NCI-H1048 (cell line): ENCODE results near the gene CACNA1C.
"Not testable (repeated sequence)": the region's sequence is repeated elsewhere in the genome, so short reads cannot be mapped to it uniquely, and the experiment has no call there.

ENCODE experiments used
- DNase-seq: peaks from one replicate; lab custom pipeline; 2025; lab: John Stamatoyannopoulos, UW

CACNA1C gene

DNA sequence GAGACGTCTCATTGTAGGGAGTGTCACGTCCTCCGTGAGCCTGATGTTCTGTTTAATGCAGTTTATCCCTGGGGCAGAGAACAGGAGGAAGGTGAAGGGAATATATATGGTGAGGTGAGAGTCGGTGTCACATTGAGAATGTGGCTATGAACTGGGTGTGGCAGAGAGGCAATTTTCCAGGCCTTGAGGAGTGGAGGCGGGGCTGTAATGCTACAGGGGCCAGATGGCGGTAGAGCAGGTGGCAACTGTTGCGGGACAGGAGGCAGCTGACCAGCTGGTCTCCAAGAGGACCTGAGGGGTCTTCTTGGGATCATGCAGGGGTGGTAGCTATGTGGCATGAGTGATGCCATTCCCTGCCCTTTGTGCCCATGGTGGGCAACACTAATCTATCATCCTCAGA lies 59.6 kb downstream of the CACNA1C start:
- no peak for DNase-seq

DNA sequence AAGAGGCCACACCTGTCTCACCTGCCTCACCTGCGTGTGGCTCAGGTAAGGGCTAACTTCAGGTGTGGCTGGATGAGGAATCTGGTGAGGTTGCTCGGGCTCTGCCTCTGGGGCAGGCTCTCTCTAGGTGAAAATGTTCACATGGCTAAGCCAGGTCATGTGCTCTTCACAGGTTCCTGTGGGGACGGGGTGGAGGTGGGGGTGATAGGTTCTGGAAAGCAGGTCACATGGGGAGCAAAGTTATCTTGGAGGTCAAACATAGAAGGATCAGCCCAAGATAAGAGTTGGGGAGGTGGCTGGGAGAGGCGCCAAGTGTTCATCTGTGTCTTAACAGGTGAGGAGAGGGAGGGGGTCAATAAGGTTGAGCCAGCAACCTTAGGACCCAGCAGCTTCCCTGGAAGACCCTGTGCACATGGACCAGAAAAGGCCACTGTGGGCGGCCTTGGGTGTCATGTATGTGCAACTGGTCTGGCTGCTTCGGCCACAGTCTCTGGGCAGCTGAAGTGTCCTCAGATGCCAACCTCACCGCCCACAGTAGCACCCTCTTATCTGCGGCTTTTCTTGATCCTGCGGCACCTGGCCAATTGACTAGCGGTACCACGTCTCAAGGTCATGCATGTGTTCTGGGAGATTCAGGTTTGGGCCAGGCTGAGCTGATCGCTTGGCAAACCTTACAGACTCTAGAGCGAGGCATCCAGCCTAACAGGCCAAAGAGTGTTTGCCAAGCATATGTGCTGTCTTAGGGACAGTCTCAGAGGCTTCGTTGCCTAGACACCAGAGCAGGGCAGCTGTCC lies 60.5 kb downstream of the CACNA1C start:
- no peak for DNase-seq

DNA sequence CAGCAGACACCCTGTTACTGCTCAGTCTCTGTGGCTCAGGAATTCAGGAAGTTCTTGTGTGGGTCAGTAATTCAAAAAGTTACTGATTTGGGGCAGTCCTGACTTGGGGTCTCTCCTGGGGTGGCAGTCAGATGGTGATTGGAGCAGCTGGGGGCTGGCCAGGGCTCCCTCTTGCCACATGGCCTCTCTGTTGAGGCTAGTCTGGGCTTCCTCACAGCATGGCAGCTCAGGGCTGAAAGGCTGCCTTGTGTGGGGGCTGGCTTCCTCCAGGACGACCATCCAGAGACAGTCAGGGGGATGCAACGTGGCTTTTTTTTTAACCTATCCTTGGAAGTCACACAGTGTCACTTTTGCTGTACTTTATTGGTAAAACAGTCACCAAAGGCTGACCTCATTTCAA lies 61.3 kb downstream of the CACNA1C start:
- DNase-seq = no peak

- no peak for DNase-seq
These were observed 62.5 kb downstream of the CACNA1C start for GRCh38 chr12:2115101-2115845.

GRCh38 chr12:2117541-2117940 lies 64.8 kb downstream of the CACNA1C start:
- no peak for DNase-seq

GRCh38 chr12:2118061-2118460 lies 65.3 kb downstream of the CACNA1C start:
- DNase-seq = no peak

DNA sequence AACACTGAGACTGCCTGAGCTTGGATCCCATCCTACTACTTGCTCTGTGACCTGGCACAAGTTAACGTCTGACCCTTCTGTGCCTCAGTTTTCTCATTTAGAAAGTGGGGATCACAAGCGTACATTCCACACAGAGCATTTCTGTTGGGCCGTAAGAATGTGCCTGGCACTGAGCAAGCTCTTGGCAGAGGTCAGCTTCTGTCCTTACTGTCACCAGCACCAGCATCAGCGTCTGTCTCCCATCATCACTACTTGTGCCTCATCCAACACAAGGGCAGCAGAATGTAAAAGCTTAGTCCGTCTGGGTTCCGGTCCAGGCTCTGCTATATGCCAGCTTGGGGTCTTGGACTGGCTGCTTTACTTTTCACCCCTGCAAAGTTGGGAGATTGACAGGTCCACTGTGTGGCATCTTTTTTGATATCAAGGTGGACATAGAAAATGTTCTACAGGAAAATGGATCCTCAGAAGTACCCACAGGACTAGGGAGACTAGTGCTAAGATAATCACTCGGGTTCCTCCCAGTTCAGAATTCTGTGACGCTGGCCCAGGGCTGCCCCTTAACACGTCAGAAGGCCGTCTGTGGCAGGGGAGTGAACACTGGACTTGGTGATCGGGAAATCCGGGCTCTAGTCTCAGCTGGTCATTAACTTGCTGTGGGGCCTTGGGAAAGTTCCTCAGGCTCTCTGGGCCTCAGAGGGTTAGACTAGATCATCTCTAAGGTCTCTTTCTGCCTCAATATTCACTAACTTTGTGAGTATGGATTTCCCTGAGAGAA lies 65.9 kb downstream of the CACNA1C start:
- no peak for DNase-seq

DNA sequence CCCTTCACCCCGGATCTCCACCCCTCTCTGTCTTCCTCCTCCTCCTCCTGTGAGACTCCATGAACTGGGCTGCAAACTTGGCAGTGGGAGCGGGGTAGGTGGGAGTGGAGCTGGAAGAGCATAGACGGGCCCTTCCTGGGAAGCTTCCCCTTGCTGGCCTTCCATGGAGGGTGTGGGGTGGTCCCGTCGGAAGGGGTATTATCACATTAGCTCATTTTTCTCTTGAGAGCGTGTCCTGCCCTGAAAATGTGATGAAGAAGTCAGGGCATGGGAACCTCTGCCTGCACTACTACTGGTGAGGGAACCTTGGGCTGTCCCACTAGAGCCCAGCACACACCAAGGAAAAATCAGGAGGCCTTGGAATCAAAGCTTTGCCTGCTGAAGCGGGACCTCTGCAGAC lies 66.5 kb downstream of the CACNA1C start:
- no peak for DNase-seq

DNA sequence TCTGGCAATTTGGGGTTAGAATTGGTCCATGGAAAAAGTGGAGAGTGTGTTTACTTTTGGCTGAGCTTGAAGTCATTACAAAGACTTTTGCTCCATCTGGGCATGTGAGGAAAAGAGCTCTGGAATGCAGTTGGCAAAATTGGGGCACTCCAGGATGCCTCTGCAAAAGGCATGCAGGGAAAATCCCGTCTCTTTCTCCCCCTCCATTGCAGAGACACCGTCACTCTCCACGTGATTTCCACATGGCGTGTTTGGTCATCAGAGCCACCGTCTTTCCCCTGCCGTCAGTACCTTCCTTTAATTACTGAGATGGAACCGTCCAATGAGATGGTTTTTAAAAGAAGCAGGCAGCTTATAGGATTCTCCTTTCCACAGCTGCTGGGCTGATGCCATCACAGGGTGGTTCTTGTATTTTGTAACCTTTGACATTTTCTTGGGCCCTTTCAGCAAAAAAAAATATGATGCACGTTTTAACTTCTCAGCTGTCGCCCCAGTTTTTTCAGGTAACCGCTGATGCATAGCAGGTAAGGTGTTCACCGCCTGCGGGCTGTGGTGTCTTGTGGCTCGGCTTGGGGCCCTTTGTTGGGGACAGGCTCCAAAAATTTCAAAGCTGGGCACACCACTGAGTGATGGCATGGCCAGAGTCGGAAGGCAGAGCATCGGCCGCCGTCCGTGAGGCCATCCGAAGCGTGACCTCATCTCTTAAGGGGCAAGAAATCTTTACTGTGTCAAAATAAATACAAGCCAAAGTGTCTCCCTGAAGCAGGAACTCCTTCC lies 68.4 kb downstream of the CACNA1C start:
- DNase-seq = no peak

DNA sequence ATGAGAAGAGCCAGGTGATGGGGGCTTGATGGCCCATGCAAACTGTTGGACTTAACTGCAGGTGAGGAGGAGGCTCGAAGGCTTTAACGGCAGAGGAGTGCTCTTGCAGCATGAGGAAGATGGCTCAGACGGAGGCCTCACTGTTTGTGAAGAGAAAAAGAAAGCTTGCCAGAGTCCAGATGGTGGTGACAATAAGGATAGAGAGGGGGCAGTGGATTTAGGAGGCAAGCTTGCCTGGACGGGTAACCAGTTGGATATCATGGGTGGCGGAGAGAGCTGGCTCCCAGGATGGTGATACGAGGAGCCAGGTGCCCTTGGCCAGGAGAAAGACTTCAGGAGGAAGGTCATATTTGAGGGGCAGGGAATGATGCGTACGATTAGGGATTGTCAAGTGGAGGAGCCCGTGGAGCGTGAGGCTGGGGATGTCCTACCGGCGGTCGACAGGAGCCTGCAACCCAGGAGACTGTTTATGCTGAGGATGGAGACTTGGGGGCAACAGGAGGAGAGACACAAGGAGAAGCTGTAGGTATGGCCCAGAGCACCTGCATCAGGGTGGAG lies 71.8 kb downstream of the CACNA1C start:
- DNase-seq = no peak

DNA sequence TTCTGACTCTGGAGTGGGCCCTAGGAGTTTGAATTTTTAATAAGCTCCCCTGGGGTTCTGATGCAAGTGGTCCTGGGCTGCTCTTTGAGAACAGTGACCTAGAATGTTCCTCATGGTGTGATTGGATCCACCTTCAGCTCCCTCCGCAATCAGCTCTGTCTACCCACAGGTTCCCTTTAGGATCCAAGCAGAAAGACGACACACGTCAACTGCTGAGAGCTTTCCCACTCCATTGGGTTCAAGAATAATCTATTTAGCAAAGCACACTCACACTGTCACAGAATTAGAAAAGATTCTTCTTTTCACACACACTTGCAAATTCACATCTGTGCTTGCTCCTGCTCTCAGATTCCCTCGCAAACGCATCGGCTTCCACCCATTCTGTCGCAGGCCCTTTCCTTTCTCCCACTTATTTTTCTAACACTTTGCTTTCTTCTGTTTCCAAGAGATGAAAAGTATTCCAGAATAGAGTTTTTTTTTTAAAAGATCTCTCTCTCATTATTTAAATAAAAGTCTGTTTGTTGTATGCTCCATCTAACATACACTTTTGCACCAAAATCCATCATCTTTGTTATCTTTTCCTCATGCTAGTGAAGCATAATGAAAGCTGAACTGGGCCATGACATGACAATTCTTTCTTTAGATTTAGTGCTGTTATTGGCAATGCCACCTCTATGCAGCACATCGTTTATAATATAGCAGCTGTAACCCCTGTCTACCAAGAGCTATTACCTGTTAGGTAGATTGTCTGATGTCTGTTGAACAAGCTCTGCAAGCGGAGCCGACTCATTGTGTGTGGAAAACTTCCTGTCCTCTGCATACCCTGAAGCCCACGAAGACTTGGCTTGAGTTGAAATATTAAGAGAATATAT lies 73.1 kb downstream of the CACNA1C start:
- DNase-seq = no peak

DNA sequence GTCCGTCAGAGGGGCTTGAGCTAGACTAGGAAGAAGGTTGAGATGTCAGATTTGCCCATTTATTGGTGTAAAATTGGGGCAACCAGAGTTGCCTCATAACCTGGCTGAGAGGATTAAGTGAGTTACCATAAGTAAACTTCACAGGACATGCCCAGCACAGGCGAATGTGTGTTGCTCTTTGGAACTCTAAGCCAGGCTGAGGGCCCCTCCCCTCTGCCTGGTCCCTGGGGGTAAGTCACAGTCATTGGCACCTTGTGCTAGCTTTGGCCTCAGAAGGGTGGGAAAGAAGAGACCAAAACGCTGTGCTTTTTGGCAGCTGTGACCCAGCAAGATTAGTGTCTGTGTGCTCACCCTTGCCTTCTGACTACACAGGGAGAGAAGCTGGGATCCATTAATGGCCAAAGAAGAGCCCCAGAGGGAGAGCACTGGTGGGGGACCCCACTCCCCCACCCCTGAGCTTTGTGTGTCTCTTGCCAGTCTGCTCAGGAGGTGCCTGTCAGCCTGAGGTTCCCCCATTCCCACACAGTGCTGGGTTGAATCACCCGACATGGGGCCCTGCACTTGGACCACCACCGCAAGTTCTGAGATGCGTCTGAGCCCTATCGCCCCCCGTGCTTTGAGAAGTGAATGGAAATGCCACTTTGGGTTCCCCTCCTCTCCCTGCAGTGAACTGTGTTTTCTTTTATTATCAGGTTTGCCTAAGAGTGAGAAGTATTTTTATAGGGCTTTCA lies 74.1 kb downstream of the CACNA1C start:
- no peak for DNase-seq

- DNase-seq = no peak
These were observed 76.3 kb downstream of the CACNA1C start for GRCh38 chr12:2129076-2129475.

DNA sequence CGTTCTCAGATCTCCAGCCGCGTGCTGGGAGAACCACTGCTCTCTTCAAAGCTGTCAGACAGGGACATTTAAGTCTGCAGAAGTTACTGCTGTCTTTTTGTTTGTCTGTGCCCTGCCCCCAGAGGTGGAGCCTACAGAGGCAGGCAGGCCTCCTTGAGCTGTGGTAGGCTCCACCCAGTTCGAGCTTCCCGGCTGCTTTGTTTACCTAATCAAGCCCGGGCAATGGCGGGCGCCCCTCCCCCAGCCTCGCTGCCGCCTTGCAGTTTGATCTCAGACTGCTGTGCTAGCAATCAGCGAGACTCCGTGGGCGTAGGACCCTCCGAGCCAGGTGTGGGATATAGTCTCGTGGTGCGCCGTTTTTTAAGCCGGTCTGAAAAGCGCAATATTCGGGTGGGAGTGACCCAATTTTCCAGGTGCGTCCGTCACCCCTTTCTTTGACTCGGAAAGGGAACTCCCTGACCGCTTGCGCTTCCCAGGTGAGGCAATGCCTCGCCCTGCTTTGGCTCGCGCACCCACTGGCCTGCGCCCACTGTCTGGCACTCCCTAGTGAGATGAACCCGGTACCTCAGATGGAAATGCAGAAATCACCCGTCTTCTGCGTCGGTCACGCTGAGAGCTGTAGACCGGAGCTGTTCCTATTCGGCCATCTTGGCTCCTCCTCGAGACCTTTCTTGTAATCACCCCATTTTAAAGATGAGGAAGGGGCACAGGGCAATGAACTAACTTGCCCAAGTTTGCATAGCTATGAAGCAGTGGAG lies 83.1 kb downstream of the CACNA1C start:
- DNase-seq = not testable (repeated sequence)

GRCh38 chr12:2136901-2137300 lies 84.1 kb downstream of the CACNA1C start:
- no peak for DNase-seq

DNA sequence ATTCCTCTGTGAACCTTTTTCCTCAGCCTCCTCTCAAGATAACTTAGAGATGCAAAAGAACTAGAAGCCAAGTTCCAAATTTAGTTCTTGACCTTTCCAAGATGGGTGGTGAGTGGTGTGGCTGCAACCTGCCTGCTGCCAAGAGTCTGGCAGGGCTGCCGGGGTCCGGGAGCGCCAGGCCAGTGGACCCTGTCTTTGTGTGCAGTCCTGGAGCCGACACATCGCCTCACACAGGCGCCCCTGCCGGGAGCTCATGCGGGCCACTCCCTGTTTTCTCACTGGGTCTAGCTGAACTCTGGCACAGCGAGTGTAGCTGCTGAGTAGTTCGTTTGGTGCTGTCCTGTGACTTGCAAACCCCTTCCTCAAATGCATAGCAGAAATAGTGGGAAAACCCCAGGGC lies 84.9 kb downstream of the CACNA1C start:
- no peak for DNase-seq

GRCh38 chr12:2138294-2138693 lies 85.5 kb downstream of the CACNA1C start:
- no peak for DNase-seq

DNA sequence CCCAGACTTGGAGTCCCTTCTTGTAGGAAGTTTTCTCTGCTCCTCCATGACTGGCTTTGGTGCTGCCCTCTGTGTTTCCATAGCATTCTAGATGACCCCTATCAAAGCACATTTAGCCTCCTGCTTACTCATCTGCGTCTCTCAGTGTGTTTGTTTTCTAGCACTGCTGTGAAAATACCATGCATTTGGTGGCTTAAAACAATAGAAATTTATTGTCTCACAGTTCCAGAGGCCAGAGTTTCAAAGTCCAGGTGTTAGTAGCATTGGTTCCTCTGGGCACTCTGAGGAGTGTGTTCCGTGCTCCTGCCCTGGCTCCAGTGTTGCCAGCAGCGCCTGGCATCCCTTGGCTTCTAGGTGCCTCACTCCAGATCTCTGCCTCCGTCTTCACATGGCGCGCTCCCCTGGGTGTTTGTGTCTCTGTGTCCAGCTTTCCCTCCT lies 86.1 kb downstream of the CACNA1C start:
- DNase-seq = no peak

GRCh38 chr12:2139651-2140050 lies 86.9 kb downstream of the CACNA1C start:
- DNase-seq = no peak
